Measurements from ENCODE around the gene KATNIP.

KATNIP gene

DNA sequence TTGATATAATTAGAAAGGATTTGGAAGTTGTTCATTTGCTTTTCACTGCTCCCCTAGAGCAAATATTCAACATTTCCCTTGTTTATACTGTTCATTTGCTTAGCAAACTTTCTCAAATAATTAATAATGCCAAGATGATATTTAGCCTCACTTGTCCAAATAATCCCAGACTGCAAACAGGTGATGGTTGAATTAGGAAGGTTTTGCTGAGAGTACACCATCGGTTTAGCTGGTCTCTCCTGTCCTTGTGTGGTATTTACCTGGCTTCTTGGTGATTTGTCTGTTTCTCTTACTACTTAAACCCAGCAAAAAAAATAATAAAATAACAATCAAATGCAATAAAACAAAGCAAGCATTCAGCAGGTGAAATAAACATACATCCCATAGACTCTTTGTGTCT is 6.5 kb downstream of the KATNIP start:
- ChIA-PET POLR2A (no interaction called here), CTCF (no interaction called here)
- no peak for TF ChIP-seq ELF4 (IDR thresholded peaks at IDR 0.05)
- TF ChIP-seq SUZ12 (IDR thresholded peaks at IDR 0.05), result no peak
- no peak for TF ChIP-seq FOXK2 (IDR thresholded peaks at IDR 0.05)
- TF ChIP-seq L3MBTL2 (conservative IDR thresholded peaks at IDR 0.05), result no peak
- TF ChIP-seq TARDBP (IDR thresholded peaks at IDR 0.05), result no peak
- TF ChIP-seq HDGF (IDR thresholded peaks at IDR 0.05; ENCODE audit: borderline replicate concordance), result no peak
- TF ChIP-seq FOXM1 (IDR thresholded peaks at IDR 0.05; ENCODE audit: borderline replicate concordance), result no peak
- TF ChIP-seq SP1 (IDR thresholded peaks at IDR 0.05), result no peak
- TF ChIP-seq ARNT (IDR thresholded peaks at IDR 0.05), result no peak
- TF ChIP-seq CTBP1 (IDR thresholded peaks at IDR 0.05; ENCODE audit: borderline replicate concordance), result no peak
- no peak for DNase-seq (ENCODE audit: extremely low spot score)

DNA sequence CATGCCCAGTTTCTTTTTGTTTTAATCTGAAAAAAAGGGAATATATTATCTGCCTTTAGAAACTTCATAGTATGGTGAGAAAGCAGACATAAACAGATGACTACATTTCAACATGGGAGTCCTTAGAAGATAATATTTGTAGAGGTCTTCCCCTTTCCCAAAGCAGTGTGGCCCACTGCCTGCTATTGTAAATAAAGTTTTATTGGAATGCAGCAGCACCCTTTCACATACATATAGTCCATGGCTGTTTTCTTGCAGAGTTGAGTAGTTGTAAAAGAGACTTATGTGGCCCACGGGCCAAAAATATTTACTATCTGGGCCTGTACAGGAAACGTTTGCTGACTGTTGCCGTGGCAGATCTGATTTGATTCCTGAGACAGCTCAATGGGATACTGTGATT is 8.5 kb downstream of the KATNIP start:
- TF ChIP-seq ZNF384 (IDR thresholded peaks at IDR 0.05), result no peak
- no peak for TF ChIP-seq ARNT (IDR thresholded peaks at IDR 0.05)
- no peak for TF ChIP-seq ELF4 (IDR thresholded peaks at IDR 0.05)
- no peak for TF ChIP-seq LEF1 (IDR thresholded peaks at IDR 0.05; ENCODE audit: borderline replicate concordance)
- TF ChIP-seq L3MBTL2 (conservative IDR thresholded peaks at IDR 0.05), result no peak
- TF ChIP-seq FOXA1 (IDR thresholded peaks at IDR 0.05), result no peak
- TF ChIP-seq SUZ12 (IDR thresholded peaks at IDR 0.05), result no peak
- TF ChIP-seq, protein P1, sequence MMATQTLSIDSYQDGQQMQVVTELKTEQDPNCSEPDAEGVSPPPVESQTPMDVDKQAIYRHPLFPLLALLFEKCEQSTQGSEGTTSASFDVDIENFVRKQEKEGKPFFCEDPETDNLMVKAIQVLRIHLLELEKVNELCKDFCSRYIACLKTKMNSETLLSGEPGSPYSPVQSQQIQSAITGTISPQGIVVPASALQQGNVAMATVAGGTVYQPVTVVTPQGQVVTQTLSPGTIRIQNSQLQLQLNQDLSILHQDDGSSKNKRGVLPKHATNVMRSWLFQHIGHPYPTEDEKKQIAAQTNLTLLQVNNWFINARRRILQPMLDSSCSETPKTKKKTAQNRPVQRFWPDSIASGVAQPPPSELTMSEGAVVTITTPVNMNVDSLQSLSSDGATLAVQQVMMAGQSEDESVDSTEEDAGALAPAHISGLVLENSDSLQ (IDR thresholded peaks at IDR 0.05), result no peak
- POLR2A ChIA-PET, result interaction anchor here (1.8 kb wide), 1 partner anchor 8 kb away, joined by 10 read pairs; the partner anchor contains the start of genes GTF3C1 and KATNIP
- no peak for DNase-seq (ENCODE audit: extremely low spot score)
- CTCF ChIA-PET, result no interaction called here

DNA sequence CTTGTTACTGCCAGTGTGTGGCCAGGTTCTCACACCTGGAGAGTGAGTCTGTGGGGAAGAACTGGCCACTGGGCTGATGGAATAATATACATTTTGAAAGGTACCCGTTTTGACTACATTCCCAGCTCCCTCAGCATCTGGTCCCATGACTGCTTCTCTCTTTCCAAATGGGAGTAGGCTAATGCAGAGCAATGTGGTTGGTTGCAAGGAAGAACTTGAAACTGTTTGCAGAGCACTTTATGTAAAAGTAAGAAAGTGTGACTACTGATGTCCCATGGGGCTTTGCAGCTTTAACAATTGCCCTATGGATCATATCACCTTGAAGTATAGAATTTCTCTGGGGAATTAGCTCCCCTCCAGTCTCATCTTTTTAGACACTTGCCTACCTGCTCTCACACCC is 9.0 kb downstream of the KATNIP start:
- POLR2A ChIA-PET, result interaction anchor here (1.8 kb wide), 1 partner anchor 9 kb away, joined by 10 read pairs; the partner anchor contains the start of genes GTF3C1 and KATNIP
- TF ChIP-seq FOXA1 (IDR thresholded peaks at IDR 0.05) (no peak), TARDBP (IDR thresholded peaks at IDR 0.05) (no peak), CTBP1 (IDR thresholded peaks at IDR 0.05; ENCODE audit: borderline replicate concordance) (no peak), ELF4 (IDR thresholded peaks at IDR 0.05) (no peak), SP1 (IDR thresholded peaks at IDR 0.05) (no peak), HDGF (IDR thresholded peaks at IDR 0.05; ENCODE audit: borderline replicate concordance) (no peak), L3MBTL2 (conservative IDR thresholded peaks at IDR 0.05) (no peak), NFRKB (IDR thresholded peaks at IDR 0.05) (no peak), ZNF384 (IDR thresholded peaks at IDR 0.05) (no peak), SUZ12 (IDR thresholded peaks at IDR 0.05) (no peak), ARNT (IDR thresholded peaks at IDR 0.05) (no peak), LEF1 (IDR thresholded peaks at IDR 0.05; ENCODE audit: borderline replicate concordance) (no peak), FOXM1 (IDR thresholded peaks at IDR 0.05; ENCODE audit: borderline replicate concordance) (no peak), FOXK2 (IDR thresholded peaks at IDR 0.05) (no peak), BHLHE40 (IDR thresholded peaks at IDR 0.05; ENCODE audit: borderline replicate concordance) (no peak)
- TF ChIP-seq, protein P1 (IDR thresholded peaks at IDR 0.05), result no peak
- no peak for DNase-seq (ENCODE audit: extremely low spot score)
- CTCF ChIA-PET, result no interaction called here

DNA sequence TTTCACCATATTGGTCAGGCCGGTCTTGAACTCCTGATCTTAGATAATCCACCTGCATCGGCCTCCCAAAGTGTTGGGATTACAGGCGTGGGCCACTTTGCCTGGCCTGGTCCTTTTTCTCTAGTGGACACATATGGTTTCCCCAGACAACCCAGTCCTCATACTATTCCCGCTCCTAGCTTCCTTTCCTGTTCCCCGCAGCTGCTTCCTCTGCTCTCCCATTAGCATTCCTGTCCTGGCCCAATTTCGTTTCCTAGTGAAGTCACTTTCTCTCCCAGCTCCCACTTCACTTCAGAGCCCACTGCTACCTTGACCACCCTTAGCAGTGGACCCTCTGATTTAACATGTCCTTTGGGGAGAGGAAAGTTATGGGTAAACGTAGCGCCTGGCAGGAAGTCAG is 11.3 kb downstream of the KATNIP start:
- TF ChIP-seq HDGF (IDR thresholded peaks at IDR 0.05; ENCODE audit: borderline replicate concordance) (no peak), ARNT (IDR thresholded peaks at IDR 0.05) (no peak), NFRKB (IDR thresholded peaks at IDR 0.05) (no peak)
- TF ChIP-seq, protein P1 (IDR thresholded peaks at IDR 0.05), result no peak
- DNase-seq (ENCODE audit: extremely low spot score), result no peak
- CTCF ChIA-PET, result no interaction called here
- POLR2A ChIA-PET, result interaction anchor here (1.2 kb wide), 1 partner anchor 11 kb away, joined by 8 read pairs; the partner anchor contains the start of genes GTF3C1 and KATNIP

DNA sequence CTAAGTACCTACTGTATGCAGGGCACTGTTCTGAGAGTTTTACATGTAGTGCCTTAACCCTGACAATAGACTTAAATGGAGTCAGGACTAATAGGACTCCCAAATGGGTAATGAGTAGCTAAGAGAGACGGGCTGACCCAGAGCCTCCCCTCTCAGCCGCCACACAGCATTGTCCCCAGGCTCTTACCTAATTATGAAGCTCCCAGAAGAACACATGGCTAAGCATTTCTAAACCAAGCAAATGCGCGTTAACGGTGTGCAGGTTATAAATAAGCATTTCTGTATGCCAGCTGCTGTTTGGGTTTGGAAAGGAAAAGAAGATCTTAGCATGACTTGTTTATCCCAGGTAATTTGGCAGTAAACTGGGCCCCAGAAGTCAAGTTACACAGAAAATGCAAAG is 14.3 kb downstream of the KATNIP start:
- TF ChIP-seq, protein P1 (IDR thresholded peaks at IDR 0.05), result no peak
- no peak for TF ChIP-seq ARNT (IDR thresholded peaks at IDR 0.05)
- TF ChIP-seq SP1 (IDR thresholded peaks at IDR 0.05), result no peak
- no peak for TF ChIP-seq TARDBP (IDR thresholded peaks at IDR 0.05)
- TF ChIP-seq FOXK2 (IDR thresholded peaks at IDR 0.05), result no peak
- TF ChIP-seq SUZ12 (IDR thresholded peaks at IDR 0.05), result no peak
- TF ChIP-seq ZNF384 (IDR thresholded peaks at IDR 0.05), result no peak
- TF ChIP-seq CTBP1 (IDR thresholded peaks at IDR 0.05; ENCODE audit: borderline replicate concordance), result no peak
- TF ChIP-seq BHLHE40 (IDR thresholded peaks at IDR 0.05; ENCODE audit: borderline replicate concordance), result no peak
- no peak for TF ChIP-seq FOXA1 (IDR thresholded peaks at IDR 0.05)
- no peak for TF ChIP-seq HDGF (IDR thresholded peaks at IDR 0.05; ENCODE audit: borderline replicate concordance)
- TF ChIP-seq FOXM1 (IDR thresholded peaks at IDR 0.05; ENCODE audit: borderline replicate concordance), result no peak
- TF ChIP-seq LEF1 (IDR thresholded peaks at IDR 0.05; ENCODE audit: borderline replicate concordance), result no peak
- no peak for TF ChIP-seq ELF4 (IDR thresholded peaks at IDR 0.05)
- TF ChIP-seq L3MBTL2 (conservative IDR thresholded peaks at IDR 0.05), result no peak
- no peak for TF ChIP-seq NFRKB (IDR thresholded peaks at IDR 0.05)
- CTCF ChIA-PET, result no interaction called here
- POLR2A ChIA-PET, result interaction anchor here (1.5 kb wide), 1 partner anchor 15 kb away, joined by 5 read pairs; the partner anchor contains the start of genes GTF3C1 and KATNIP
- no peak for DNase-seq (ENCODE audit: extremely low spot score)

DNA sequence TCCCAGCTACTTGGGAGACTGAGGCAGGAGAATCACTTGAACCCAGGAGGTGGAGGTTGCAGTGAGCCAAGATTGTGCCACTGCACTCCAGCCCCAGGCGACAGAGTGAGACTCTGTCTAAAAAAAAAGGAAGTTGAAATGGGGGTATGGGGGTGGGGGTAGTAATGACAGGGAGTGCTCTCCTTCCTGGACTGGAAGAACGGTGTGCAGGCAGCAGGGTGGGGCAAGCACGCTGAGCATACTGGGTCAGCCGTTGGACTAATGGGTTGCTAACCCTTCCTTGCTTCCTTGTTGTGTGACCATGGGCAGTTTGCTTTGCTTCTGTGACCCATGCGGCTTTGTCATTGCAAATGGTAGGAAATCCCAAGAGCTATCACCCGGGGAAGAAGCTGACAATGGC is 16.5 kb downstream of the KATNIP start:
- DNase-seq (ENCODE audit: extremely low spot score), result no peak
- ChIA-PET CTCF (no interaction called here), POLR2A (no interaction called here)
- TF ChIP-seq, protein P1 (IDR thresholded peaks at IDR 0.05), result no peak
- TF ChIP-seq FOXM1 (IDR thresholded peaks at IDR 0.05; ENCODE audit: borderline replicate concordance) (no peak), SP1 (IDR thresholded peaks at IDR 0.05) (no peak), ZNF384 (IDR thresholded peaks at IDR 0.05) (no peak), FOXA1 (IDR thresholded peaks at IDR 0.05) (no peak), FOXK2 (IDR thresholded peaks at IDR 0.05) (no peak), ARNT (IDR thresholded peaks at IDR 0.05) (no peak), HDGF (IDR thresholded peaks at IDR 0.05; ENCODE audit: borderline replicate concordance) (no peak), BHLHE40 (IDR thresholded peaks at IDR 0.05; ENCODE audit: borderline replicate concordance) (no peak), TARDBP (IDR thresholded peaks at IDR 0.05) (no peak)
